ENCODE data around the gene COMMD4. TPM values are rescaled to one million over a fixed set of nuclear protein-coding genes. Genes with fewer than 3 reads are reported as not detected.

Gene COMMD4
- total and polyA plus RNA-seq, 2 of the 8 experiments (the other 6 are each of a cell fraction or from before 2014, with no cell fraction given), result 131 to 236 TPM

DNA sequence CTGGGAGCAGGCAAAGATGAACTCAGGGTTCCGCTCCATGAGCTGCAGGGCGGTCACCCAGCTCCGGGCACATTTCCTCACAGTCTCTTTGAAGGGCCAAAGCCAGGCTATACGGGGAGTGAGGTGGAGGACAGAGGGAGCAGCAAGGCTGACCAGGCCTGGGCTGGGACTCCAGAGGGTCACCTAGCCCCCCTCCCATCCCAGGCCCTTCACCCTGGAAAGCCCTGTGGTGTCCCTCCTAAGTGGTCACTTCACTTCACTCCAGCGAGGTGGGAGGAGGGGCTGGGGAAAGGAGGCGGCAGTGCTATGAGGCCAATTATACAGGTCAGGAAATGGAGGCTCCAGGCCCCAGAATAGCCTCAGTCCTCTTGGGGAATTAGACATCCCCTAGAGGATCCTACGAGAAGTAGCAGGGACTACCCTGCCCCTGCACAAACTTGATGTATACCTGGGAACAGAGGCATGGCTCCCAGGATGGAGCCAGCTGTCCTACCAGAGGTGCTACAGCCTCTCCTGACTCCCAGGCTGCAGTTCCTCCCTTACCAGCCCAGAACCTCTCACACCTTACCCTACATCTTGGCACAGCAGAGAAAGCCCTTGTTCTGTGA is 26.9 kb downstream of the COMMD4 start:
- H2AK5ac ChIP-seq (ENCODE audit: low read depth, low read length), result no peak overlapping the region
- no peak for FAIRE-seq
- TF ChIP-seq CTBP2 (IDR thresholded peaks at IDR 0.05; ENCODE audit: borderline replicate concordance, insufficient read depth, insufficient read length, low read length), result no peak
- no peak for TF ChIP-seq PHF8 (conservative IDR thresholded peaks at IDR 0.05; ENCODE audit: low read depth, low read length)
- 0 out of 4 replicates have a peak, but pooled peaks of 1 of the 2 experiments have one; percentile 1 for TF ChIP-seq RAD21 (IDR thresholded peaks at IDR 0.05 in 1 of 2, conservative IDR thresholded peaks at IDR 0.05 in 1 of 2; ENCODE audit: low read depth in 2 of 2, low read length in 2 of 2)
- TF ChIP-seq BACH1 (IDR thresholded peaks at IDR 0.05; ENCODE audit: low read length), result no peak
- no peak for TF ChIP-seq EZH2 (IDR thresholded peaks at IDR 0.05; ENCODE audit: low read depth, low read length, severe bottlenecking)
- TF ChIP-seq TAF1 (IDR thresholded peaks at IDR 0.05; ENCODE audit: low read depth, low read length), result no peak
- TF ChIP-seq POLR2A (IDR thresholded peaks at IDR 0.05; ENCODE audit: control extremely low read depth in 1 of 2, low read depth in 2 of 2, low read length in 2 of 2), result 0 out of 3 replicates have a peak, but pooled peaks of 1 of the 2 experiments have one; percentile 37
- no peak for TF ChIP-seq BCL11A (IDR thresholded peaks at IDR 0.05; ENCODE audit: low read depth in 2 of 2, low read length in 2 of 2)
- peak in 2 of 3 experiments; percentile 6 to 44; a peak in 2 of 4 replicates for TF ChIP-seq CTCF (IDR thresholded peaks at IDR 0.05; ENCODE audit: control extremely low read depth in 1 of 3, insufficient read depth in 1 of 3, low read depth in 1 of 3, low read length in 3 of 3)

More for the DNA sequence above, 26.9 kb downstream of the COMMD4 start:
- no peak overlapping the region for H3K56ac ChIP-seq (replicated peaks; ENCODE audit: insufficient read length, low read depth, low read length)
- no peak overlapping the region for H4K91ac ChIP-seq (replicated peaks; ENCODE audit: insufficient read length, low read length)
- no peak overlapping the region for H3K23ac ChIP-seq (ENCODE audit: insufficient read length)
- H4K20me1 ChIP-seq (replicated peaks in 1 of 2; ENCODE audit: control insufficient read depth in 1 of 2, insufficient read depth in 2 of 2, low read length in 2 of 2), result peaks cover 0 to 5% of the 10 kb centered on the region in 2 experiments
- no peak overlapping the region; the same call in none of the 2 replicates for H4K8ac ChIP-seq (ENCODE audit: extremely low read depth, insufficient read depth, low read length)
- peaks cover 0 to 4% (median 1%) of the 10 kb centered on the region in 4 experiments; a peak in 3 of 7 replicates for H3K4me1 ChIP-seq (replicated peaks in 1 of 4; ENCODE audit: control insufficient read depth in 3 of 4, insufficient read depth in 4 of 4, low read length in 3 of 4)
- no peak overlapping the region for H3K4ac ChIP-seq (replicated peaks; ENCODE audit: insufficient read length, low read depth, low read length)
- no peak overlapping the region for H3K9ac ChIP-seq (replicated peaks in 1 of 4; ENCODE audit: extremely low read depth in 1 of 4, low read depth in 3 of 4, low read length in 3 of 4)
- ChIA-PET CTCF (ENCODE audit: partially characterized antibody) (interaction anchor here (0.9 to 1.8 kb wide), 4 partner anchors 9 to 54 kb away, joined by 3 to 11 read pairs (median 4); no protein-coding TSS in a partner anchor), POLR2A (ENCODE audit: partially characterized antibody) (interaction anchor here (0.8 to 6.5 kb wide), 5 partner anchors 7 to 91 kb away, joined by 3 to 69 read pairs (median 4); partner anchors contain the start of gene NEIL1)
- H2BK5ac ChIP-seq (ENCODE audit: low read depth, low read length), result no peak overlapping the region
- no peaks in the 10 kb centered on the region for H3K23me2 ChIP-seq (ENCODE audit: low read depth, low read length)
- no peak overlapping the region for H4K5ac ChIP-seq (ENCODE audit: insufficient read length, low read depth, low read length)
- peaks cover 0 to 15% (median 5%) of the 10 kb centered on the region in 4 experiments; a peak in 5 of 8 replicates for H3K36me3 ChIP-seq (ENCODE audit: control insufficient read depth in 2 of 4, insufficient read depth in 4 of 4, low read length in 3 of 4)
- no peak overlapping the region for H2BK15ac ChIP-seq (ENCODE audit: low read length)
- H3K18ac ChIP-seq (ENCODE audit: extremely low read depth, low read length), result no peak overlapping the region
- no peak overlapping the region for H2AFZ ChIP-seq (ENCODE audit: low read length)
- DNase-seq (ENCODE audit: low read depth in 1 of 2, low spot score in 2 of 2), result no peak
- no peaks in the 10 kb centered on the region for H3K79me2 ChIP-seq (ENCODE audit: control insufficient read depth in 1 of 2, insufficient read depth in 2 of 2, low read length in 2 of 2)
- 87% methylated on average over 7 of the region's 7 CpGs; no CpG with 5 or more reads in 1 of the 2 experiments for WGBS, 2 experiments (ENCODE audit: extremely low coverage in 1 of 2, insufficient coverage in 1 of 2, insufficient read length in 1 of 2, insufficient replicate concordance in 2 of 2, low coverage in 1 of 2, low lambda C conversion rate in 2 of 2, missing lambda C conversion rate in 1 of 2)
- H3K4me3 ChIP-seq (ENCODE audit: extremely low read depth in 1 of 4, insufficient read depth in 2 of 4, low read depth in 3 of 4, low read length in 4 of 4), result no peak overlapping the region
- no peak overlapping the region for H2BK20ac ChIP-seq (ENCODE audit: low read length)
- no peak overlapping the region for H3K14ac ChIP-seq (ENCODE audit: insufficient read length)
- H3K79me1 ChIP-seq (ENCODE audit: low read depth, low read length), result no peaks in the 10 kb centered on the region
- H2BK120ac ChIP-seq (replicated peaks; ENCODE audit: low read depth, low read length), result no peak overlapping the region
- H3K9me3 ChIP-seq (ENCODE audit: insufficient read depth in 2 of 2, low read depth in 1 of 2, low read length in 1 of 2), result no peaks in the 10 kb centered on the region
- H2BK12ac ChIP-seq (ENCODE audit: low read depth, low read length), result no peak overlapping the region
- H3K27ac ChIP-seq (ENCODE audit: low read depth, low read length), result no peak overlapping the region
- H3K27me3 ChIP-seq (replicated peaks in 1 of 4; ENCODE audit: control insufficient read depth in 3 of 4, extremely low read depth in 1 of 4, insufficient read depth in 3 of 4, low read length in 3 of 4), result no peaks in the 10 kb centered on the region
- no peak overlapping the region for H3K4me2 ChIP-seq (ENCODE audit: insufficient read depth in 1 of 2, low read depth in 2 of 2, low read length in 2 of 2)
